Measurements from ENCODE around the gene DUS2. TPM values are rescaled to one million over a fixed set of nuclear protein-coding genes. Genes with fewer than 3 reads are reported as not detected.

The DUS2 gene
- total RNA-seq, 1 experiment from 2014 or later, result 27.3 TPM

DNA sequence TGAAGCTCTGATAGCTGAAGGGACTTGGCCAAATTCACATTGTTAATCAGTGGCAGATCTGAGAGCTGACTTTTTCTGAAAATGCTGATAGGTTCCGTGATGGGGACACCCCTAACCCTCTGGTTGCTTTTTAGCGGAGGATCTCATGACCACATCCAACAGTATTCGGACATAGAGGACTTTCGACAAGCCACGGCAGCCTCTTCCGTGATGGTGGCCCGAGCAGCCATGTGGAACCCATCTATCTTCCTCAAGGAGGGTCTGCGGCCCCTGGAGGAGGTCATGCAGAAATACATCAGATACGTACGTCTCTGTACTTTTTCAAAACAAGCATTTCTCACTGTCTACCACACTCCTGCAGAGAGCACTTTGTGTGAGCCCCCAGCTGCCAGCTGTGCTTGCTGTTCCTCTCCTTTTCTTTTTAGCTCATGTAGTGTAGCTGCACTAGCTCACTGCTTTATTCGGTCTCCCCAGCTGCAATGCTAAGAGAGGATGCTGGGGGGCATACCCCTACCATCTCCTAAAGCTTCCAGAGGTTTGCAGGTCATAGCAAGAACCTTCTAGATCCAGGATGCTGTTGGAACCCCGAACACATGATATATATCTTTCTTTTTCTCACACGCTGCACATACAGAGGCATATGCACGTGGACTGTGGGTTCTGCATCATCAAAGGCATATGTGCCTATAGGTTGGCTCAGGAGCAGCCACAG lies 47.9 kb downstream of the DUS2 start:
- POLR2A ChIA-PET, result no interaction called here

DNA sequence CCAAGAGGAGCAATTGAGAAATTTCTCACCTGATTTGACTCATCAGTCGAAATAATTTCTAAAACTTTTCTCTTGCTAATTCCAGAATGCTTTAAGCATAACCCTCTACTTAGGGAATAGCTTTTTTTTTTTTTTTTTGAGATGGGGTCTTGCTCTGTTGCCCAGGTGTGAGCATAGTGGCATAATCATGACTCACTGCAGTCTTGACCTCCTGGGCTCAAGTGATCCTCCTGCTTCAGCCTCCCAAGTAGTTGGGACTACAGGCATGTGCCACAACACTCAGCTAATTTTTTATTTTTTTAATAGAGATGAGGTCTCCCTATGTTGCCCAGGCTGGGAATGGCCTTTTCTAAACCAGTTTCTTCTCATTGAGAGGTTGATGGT lies 48.4 kb downstream of the DUS2 start:
- Histone ChIP-seq H3K9me2 (ENCODE audit: insufficient read depth) (no peaks in the 10 kb centered on the region), H3K9me3 (ENCODE audit: control insufficient read depth in 1 of 2, insufficient read depth in 1 of 2, low read depth in 1 of 2, low read length in 2 of 2) (no peaks in the 10 kb centered on the region), H4K20me1 (ENCODE audit: insufficient read depth) (no peaks in the 10 kb centered on the region), H3K27me3 (ENCODE audit: insufficient read depth, low read length) (no peaks in the 10 kb centered on the region), H3K4me2 (ENCODE audit: low read length) (no peak overlapping the region), H3K36me3 (ENCODE audit: control insufficient read depth in 1 of 2, insufficient read depth in 2 of 2, low read length in 2 of 2) (peaks cover 16 to 28% of the 10 kb centered on the region in 2 experiments; a peak in 3 of 4 replicates), H3K4me1 (ENCODE audit: control insufficient read depth in 1 of 2, insufficient read depth in 2 of 2, low read length in 2 of 2) (peaks cover 0 to 5% of the 10 kb centered on the region in 2 experiments; a peak in 1 of 4 replicates), H3K9ac (ENCODE audit: low read length) (no peak overlapping the region), H3K27ac (ENCODE audit: low read depth, low read length) (no peak overlapping the region), H2AFZ (ENCODE audit: low read depth, low read length, poor library complexity, severe bottlenecking) (no peak overlapping the region), H3K79me2 (ENCODE audit: insufficient read depth, low read length) (no peaks in the 10 kb centered on the region), H3K4me3 (replicated peaks in 1 of 2; ENCODE audit: low read depth in 1 of 2, low read length in 2 of 2) (no peak overlapping the region)
- intact Hi-C loops (cut with micrococcal nuclease), result no loop called here
- DNase-seq (ENCODE audit: low read depth, low spot score) (no peak), ATAC-seq (no peak)
- RAD21 ChIA-PET (ENCODE audit: low non-redundant PET in 1 of 2, low total read pairs in 2 of 2, uncharacterized antibody in 2 of 2, unreplicated experiment in 2 of 2), result no interaction called here
- no TSS peak for BruUV-seq (replicated peaks)
- CTCF ChIA-PET, result interaction anchor here (1.0 kb wide), 1 partner anchor 11 kb away, joined by 4 read pairs; no protein-coding TSS in a partner anchor
- POLR2A ChIA-PET, result no interaction called here
- TF ChIP-seq JUND (IDR thresholded peaks at IDR 0.05) (no peak), ELF1 (IDR thresholded peaks at IDR 0.05; ENCODE audit: borderline replicate concordance, low read depth) (no peak), POLR2AphosphoS5 (IDR thresholded peaks at IDR 0.05; ENCODE audit: low read depth, low read length) (no peak)
- TF ChIP-seq, protein P1, sequence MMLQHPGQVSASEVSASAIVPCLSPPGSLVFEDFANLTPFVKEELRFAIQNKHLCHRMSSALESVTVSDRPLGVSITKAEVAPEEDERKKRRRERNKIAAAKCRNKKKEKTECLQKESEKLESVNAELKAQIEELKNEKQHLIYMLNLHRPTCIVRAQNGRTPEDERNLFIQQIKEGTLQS (IDR thresholded peaks at IDR 0.05), result no peak
- TF ChIP-seq, protein P2, sequence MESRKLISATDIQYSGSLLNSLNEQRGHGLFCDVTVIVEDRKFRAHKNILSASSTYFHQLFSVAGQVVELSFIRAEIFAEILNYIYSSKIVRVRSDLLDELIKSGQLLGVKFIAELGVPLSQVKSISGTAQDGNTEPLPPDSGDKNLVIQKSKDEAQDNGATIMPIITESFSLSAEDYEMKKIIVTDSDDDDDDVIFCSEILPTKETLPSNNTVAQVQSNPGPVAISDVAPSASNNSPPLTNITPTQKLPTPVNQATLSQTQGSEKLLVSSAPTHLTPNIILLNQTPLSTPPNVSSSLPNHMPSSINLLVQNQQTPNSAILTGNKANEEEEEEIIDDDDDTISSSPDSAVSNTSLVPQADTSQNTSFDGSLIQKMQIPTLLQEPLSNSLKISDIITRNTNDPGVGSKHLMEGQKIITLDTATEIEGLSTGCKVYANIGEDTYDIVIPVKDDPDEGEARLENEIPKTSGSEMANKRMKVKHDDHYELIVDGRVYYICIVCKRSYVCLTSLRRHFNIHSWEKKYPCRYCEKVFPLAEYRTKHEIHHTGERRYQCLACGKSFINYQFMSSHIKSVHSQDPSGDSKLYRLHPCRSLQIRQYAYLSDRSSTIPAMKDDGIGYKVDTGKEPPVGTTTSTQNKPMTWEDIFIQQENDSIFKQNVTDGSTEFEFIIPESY (IDR thresholded peaks at IDR 0.05; ENCODE audit: extremely low read depth, insufficient replicate concordance, low read length), result no peak
- TF ChIP-seq, protein P3, sequence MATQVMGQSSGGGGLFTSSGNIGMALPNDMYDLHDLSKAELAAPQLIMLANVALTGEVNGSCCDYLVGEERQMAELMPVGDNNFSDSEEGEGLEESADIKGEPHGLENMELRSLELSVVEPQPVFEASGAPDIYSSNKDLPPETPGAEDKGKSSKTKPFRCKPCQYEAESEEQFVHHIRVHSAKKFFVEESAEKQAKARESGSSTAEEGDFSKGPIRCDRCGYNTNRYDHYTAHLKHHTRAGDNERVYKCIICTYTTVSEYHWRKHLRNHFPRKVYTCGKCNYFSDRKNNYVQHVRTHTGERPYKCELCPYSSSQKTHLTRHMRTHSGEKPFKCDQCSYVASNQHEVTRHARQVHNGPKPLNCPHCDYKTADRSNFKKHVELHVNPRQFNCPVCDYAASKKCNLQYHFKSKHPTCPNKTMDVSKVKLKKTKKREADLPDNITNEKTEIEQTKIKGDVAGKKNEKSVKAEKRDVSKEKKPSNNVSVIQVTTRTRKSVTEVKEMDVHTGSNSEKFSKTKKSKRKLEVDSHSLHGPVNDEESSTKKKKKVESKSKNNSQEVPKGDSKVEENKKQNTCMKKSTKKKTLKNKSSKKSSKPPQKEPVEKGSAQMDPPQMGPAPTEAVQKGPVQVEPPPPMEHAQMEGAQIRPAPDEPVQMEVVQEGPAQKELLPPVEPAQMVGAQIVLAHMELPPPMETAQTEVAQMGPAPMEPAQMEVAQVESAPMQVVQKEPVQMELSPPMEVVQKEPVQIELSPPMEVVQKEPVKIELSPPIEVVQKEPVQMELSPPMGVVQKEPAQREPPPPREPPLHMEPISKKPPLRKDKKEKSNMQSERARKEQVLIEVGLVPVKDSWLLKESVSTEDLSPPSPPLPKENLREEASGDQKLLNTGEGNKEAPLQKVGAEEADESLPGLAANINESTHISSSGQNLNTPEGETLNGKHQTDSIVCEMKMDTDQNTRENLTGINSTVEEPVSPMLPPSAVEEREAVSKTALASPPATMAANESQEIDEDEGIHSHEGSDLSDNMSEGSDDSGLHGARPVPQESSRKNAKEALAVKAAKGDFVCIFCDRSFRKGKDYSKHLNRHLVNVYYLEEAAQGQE (IDR thresholded peaks at IDR 0.05; ENCODE audit: low read depth), result no peak

More for the DNA sequence above, 47.9 kb downstream of the DUS2 start:
- Histone ChIP-seq H3K4me3 (replicated peaks in 1 of 2; ENCODE audit: low read depth in 1 of 2, low read length in 2 of 2) (no peak overlapping the region), H3K9me3 (ENCODE audit: control insufficient read depth in 1 of 2, insufficient read depth in 1 of 2, low read depth in 1 of 2, low read length in 2 of 2) (no peaks in the 10 kb centered on the region), H4K20me1 (ENCODE audit: insufficient read depth) (no peaks in the 10 kb centered on the region), H3K36me3 (ENCODE audit: control insufficient read depth in 1 of 2, insufficient read depth in 2 of 2, low read length in 2 of 2) (peaks cover 16 to 29% of the 10 kb centered on the region in 2 experiments; a peak in 3 of 4 replicates), H3K4me2 (ENCODE audit: low read length) (no peak overlapping the region), H2AFZ (ENCODE audit: low read depth, low read length, poor library complexity, severe bottlenecking) (no peak overlapping the region), H3K79me2 (ENCODE audit: insufficient read depth, low read length) (no peaks in the 10 kb centered on the region), H3K27ac (ENCODE audit: low read depth, low read length) (no peak overlapping the region), H3K27me3 (ENCODE audit: insufficient read depth, low read length) (no peaks in the 10 kb centered on the region), H3K9ac (ENCODE audit: low read length) (no peak overlapping the region), H3K9me2 (ENCODE audit: insufficient read depth) (no peaks in the 10 kb centered on the region), H3K4me1 (ENCODE audit: control insufficient read depth in 1 of 2, insufficient read depth in 2 of 2, low read length in 2 of 2) (peaks cover 0 to 5% of the 10 kb centered on the region in 2 experiments; a peak in 1 of 4 replicates)
- ATAC-seq (no peak), DNase-seq (ENCODE audit: low read depth, low spot score) (no peak)
- TF ChIP-seq FOSL1 (IDR thresholded peaks at IDR 0.05; ENCODE audit: low read depth), result no peak
- TF ChIP-seq, protein P4, sequence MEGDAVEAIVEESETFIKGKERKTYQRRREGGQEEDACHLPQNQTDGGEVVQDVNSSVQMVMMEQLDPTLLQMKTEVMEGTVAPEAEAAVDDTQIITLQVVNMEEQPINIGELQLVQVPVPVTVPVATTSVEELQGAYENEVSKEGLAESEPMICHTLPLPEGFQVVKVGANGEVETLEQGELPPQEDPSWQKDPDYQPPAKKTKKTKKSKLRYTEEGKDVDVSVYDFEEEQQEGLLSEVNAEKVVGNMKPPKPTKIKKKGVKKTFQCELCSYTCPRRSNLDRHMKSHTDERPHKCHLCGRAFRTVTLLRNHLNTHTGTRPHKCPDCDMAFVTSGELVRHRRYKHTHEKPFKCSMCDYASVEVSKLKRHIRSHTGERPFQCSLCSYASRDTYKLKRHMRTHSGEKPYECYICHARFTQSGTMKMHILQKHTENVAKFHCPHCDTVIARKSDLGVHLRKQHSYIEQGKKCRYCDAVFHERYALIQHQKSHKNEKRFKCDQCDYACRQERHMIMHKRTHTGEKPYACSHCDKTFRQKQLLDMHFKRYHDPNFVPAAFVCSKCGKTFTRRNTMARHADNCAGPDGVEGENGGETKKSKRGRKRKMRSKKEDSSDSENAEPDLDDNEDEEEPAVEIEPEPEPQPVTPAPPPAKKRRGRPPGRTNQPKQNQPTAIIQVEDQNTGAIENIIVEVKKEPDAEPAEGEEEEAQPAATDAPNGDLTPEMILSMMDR (IDR thresholded peaks at IDR 0.05 in 2 of 3, conservative IDR thresholded peaks at IDR 0.05 in 1 of 3; ENCODE audit: borderline replicate concordance in 1 of 3, insufficient read depth in 1 of 3, low read depth in 2 of 3, low read length in 2 of 3), result no peak
- no peak for TF ChIP-seq SIN3A (IDR thresholded peaks at IDR 0.05; ENCODE audit: low read depth)
- intact Hi-C loops (cut with micrococcal nuclease), result no loop called here
- ChIA-PET CTCF (interaction anchor here (1.0 kb wide), 1 partner anchor 10 kb away, joined by 4 read pairs; no protein-coding TSS in a partner anchor), RAD21 (ENCODE audit: low non-redundant PET in 1 of 2, low total read pairs in 2 of 2, uncharacterized antibody in 2 of 2, unreplicated experiment in 2 of 2) (no interaction called here)
- no TSS peak for BruUV-seq (replicated peaks)

Data from HCT116 (cell line).